ENCODE measurements around the gene ZNF19.

The ZNF19 gene

DNA sequence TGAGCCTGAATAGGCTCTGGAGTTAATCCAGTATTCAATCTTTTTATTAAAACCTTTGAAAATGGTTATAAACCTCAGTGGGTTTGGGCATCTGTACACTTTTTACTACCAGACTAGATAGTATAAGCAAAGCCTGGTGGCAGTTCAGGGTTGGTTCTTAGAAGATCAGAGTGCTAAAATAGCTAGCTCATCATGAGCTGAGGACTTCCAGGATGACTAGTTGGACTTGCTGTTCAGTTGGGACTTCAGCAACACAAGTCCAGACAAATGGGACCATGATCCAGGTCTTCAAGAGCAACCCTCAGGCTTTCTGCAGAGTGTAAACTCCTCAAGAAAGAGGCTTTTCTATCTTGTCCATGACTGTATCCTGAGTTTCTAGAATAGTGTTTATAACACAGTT, 1.2 kb upstream of the ZNF19 start:
- TF ChIP-seq, protein P1, sequence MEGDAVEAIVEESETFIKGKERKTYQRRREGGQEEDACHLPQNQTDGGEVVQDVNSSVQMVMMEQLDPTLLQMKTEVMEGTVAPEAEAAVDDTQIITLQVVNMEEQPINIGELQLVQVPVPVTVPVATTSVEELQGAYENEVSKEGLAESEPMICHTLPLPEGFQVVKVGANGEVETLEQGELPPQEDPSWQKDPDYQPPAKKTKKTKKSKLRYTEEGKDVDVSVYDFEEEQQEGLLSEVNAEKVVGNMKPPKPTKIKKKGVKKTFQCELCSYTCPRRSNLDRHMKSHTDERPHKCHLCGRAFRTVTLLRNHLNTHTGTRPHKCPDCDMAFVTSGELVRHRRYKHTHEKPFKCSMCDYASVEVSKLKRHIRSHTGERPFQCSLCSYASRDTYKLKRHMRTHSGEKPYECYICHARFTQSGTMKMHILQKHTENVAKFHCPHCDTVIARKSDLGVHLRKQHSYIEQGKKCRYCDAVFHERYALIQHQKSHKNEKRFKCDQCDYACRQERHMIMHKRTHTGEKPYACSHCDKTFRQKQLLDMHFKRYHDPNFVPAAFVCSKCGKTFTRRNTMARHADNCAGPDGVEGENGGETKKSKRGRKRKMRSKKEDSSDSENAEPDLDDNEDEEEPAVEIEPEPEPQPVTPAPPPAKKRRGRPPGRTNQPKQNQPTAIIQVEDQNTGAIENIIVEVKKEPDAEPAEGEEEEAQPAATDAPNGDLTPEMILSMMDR (IDR thresholded peaks at IDR 0.05; ENCODE audit: low read depth, low read length): no peak
- DNase-seq (ENCODE audit: extremely low read depth, low read depth): no peak

DNA sequence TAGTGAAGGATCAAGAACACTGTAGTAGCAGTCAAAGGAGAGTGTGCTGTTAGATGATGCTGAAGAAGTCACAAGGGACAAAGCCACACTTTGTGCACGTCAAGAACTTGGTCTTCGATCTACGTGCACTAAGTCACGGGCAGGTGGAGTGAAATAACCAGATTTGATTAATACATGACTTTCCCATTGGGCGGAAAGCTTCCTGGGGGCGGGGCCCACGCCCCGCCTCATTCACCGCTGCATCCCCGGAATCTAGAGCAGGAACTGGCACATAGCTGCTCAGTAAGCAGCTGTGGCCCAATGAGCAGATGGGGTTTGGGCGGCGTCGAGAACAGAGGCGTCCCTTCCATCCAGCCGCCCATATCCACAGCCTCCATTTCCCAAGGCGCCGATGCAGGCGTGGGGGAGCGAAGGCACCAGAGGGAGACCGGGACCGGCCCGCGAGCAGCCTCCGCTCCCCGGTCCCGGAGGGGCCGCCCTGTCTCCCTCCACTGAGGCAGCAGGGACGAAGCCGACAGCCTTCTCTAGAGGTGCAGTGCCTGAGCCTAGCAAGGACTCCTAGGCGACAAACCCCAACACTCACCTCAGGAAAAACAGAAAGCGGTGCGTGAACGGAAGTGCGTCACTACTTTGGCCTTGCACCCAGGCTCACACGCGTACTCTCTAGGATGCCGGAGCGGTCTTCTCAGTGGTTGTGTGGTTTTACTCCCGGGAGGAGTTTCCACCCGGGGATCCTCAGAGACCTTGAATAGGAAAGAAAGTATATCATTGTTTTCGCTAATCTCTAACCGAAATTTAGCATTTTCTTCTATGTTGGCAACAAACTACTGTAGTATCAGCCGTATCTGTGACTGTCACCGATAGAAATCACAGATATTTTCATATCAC, 4.9 kb downstream of the ZNF19 start:
- DNase-seq (ENCODE audit: extremely low read depth, low read depth): peak; percentile 85
- TF ChIP-seq, protein P1 (IDR thresholded peaks at IDR 0.05; ENCODE audit: low read depth, low read length): no peak

DNA sequence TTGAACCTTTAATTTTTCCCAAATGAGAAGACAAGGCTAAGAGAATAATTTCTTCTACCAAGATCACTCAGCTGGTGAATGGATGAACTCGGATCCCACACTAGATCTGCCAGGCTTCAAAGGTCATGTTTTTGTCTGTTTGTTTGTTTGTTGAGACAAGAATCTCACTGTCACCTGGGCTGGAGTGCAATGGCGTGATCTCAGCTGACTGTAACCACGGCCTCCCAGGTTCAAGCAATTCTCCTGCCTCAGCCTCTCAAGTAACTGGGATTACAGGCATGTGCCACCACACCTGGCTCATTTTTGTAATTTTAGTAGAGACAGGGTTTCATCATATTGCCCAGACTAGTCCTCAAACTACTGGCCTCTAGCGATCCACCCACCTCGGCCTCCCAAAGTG, 6.6 kb downstream of the ZNF19 start:
- TF ChIP-seq, protein P1 (IDR thresholded peaks at IDR 0.05; ENCODE audit: low read depth, low read length): no peak
- DNase-seq (ENCODE audit: extremely low read depth, low read depth): no peak

DNA sequence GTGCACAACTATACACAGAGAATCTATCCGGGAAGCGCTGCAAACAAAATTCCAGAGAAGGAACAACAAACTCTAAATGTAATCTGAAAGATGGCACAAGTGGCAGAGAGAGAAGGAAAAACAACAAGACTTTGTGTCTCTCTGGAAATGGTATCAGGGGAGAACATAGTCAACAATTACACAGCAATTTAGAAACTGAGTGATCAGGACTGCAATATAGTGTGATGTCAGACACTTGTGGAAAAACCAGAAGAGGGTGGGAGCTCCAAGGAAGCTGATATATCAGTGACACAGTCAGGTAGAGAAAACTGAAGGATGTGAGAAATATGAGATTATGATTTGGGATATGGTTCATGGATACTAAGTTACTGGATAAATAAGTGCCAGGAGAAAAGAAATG, 8.2 kb downstream of the ZNF19 start:
- no peak for DNase-seq (ENCODE audit: extremely low read depth, low read depth)
- TF ChIP-seq, protein P1 (IDR thresholded peaks at IDR 0.05; ENCODE audit: low read depth, low read length): no peak

DNA sequence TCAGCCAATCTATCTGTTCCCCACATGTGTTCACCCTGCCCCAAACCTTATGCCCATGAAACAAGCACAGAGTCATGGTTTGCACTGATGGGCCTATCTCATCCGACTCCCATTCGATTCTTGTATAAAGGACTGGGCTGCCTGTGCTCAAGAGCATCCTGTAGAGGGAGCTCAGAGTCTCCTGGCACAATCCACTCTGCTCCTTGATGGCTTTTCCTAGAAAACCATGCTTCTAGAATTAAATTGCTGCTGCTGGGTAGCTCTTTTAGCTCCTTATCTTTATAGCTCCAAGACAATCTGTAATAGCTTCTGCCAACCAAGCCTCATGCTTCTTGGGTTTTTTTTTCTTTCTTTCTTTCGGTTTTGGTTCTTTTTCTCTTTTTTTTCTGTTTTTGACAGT, 9.7 kb downstream of the ZNF19 start:
- TF ChIP-seq, protein P1 (IDR thresholded peaks at IDR 0.05; ENCODE audit: low read depth, low read length): no peak; the same call in none of the 2 replicates
- DNase-seq (ENCODE audit: extremely low read depth, low read depth): no peak

DNA sequence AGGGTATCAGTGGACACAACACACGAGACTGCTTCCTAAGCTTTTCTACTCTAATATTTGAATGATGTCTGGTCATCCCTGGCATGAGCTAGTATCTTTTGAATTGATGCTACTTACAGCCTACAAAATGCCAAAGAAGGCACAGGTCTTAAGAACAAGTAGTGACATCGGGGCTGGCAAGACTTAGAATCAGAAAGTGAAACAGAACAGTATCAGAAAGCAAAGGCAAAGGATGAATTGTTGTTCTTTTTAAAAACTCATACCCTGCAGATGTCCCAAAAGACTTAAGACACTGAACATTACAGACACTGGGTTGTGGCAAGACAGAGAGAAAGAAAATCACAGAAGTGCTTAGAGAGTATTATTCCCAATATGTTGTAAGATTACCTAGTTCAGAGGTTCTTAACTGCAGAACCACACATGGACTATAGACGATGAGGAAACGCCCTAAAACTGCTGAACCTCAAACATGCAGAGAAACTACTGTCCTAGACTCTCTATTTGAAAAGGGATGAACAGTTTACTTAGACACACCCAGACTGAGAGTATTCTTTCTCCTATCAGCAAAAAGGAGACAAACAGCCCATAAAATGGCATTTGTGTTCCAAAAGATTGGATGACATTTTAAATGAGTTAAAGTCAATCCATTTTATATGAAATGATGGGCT, 12.5 kb downstream of the ZNF19 start:
- TF ChIP-seq, protein P1 (IDR thresholded peaks at IDR 0.05; ENCODE audit: low read depth, low read length): no peak
- no peak for DNase-seq (ENCODE audit: extremely low read depth, low read depth)

DNA sequence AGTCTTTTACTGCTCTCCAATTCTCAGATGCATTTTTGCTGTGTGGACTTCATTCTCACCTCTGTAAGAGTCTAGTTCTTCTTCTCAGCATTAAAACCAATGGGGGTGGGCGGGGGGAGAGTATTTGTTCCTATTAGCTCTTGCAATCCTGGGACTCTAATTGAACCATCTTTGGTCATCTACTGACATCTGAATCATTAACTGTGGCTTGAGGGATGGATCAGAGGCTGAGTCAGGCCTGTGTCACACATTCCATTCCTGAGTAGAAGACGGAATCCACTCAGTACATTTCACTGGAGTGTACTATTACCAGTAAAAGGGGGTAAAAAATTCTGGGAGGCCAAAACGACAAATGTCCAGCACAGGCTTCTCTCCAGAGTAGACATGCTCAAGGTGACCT, 14.3 kb downstream of the ZNF19 start:
- peak; percentile 23 for DNase-seq (ENCODE audit: extremely low read depth, low read depth)
- TF ChIP-seq, protein P1 (IDR thresholded peaks at IDR 0.05; ENCODE audit: low read depth, low read length): no peak

Measured in AG09319 (cell line).